SU-DHL-6 (cell line): Measurements from ENCODE around the gene PLA2G4B.

Experiments
- H2AFZ ChIP-seq: fragments of 200-600 bp; sonication (generic); 2 replicates; pipeline ENCODE4 v1.6.1; 2014; ENCODE audit warnings: low read depth, mild to moderate bottlenecking, moderate library complexity, mixed read lengths, antibody characterized with exemption, low read length; ENCODE audit not compliant: severe bottlenecking
- H3F3A ChIP-seq: fragments of 200-600 bp; shearing (Covaris generic); 2 replicates; pipeline ENCODE4 v1.6.0; 2016; ENCODE audit warnings: antibody characterized with exemption, mild to moderate bottlenecking; ENCODE audit not compliant: insufficient read depth
- H3K27ac ChIP-seq: fragments of 200-600 bp; sonication (generic); 2 replicates; pipeline ENCODE4 v1.5.1; 2016; ENCODE audit warnings: low read depth, mild to moderate bottlenecking, low read length, moderate library complexity, mixed read lengths
- H3K27me3 ChIP-seq: fragments of 200-600 bp; sonication (generic), shearing (Covaris generic); 2 replicates; pipeline ENCODE4 v1.6.0; 2014; ENCODE audit warnings: mild to moderate bottlenecking, low read length
- H3K36me3 ChIP-seq: fragments of 200-600 bp; sonication (generic); 2 replicates; pipeline ENCODE4 v1.6.1; 2014; ENCODE audit warnings: mild to moderate bottlenecking, low read length, mixed read lengths
- H3K4me2 ChIP-seq: fragments of 300-600, 200-600 bp; shearing (Covaris generic), sonication (generic); 2 replicates; pipeline ENCODE4 v1.6.0; 2014; ENCODE audit warnings: low read length, low read depth, mild to moderate bottlenecking; ENCODE audit not compliant: poor library complexity, severe bottlenecking
- H3K4me3 ChIP-seq: fragments of 200-600 bp; sonication (generic); 2 replicates; pipeline ENCODE4 v1.5.1; 2014; ENCODE audit warnings: antibody characterized with exemption, low read length, mild to moderate bottlenecking, mixed read lengths; ENCODE audit not compliant: insufficient read depth, poor library complexity, severe bottlenecking
- H3K79me2 ChIP-seq: fragments of 200-600 bp; sonication (generic); 2 replicates; pipeline ENCODE4 v1.6.1; 2014; ENCODE audit warnings: mild to moderate bottlenecking, low read length, moderate library complexity; ENCODE audit not compliant: insufficient read depth
- H3K9ac ChIP-seq: fragments of 200-600 bp; sonication (generic); 2 replicates; pipeline ENCODE4 v1.7.0; 2014; ENCODE audit warnings: mild to moderate bottlenecking, low read length
- H3K9me2 ChIP-seq: fragments of 200-600 bp; sonication (generic); replicated peaks from 2 replicates; pipeline ENCODE4 v1.6.1; 2014; ENCODE audit warnings: low read length; ENCODE audit not compliant: insufficient read depth
- H3K9me3 ChIP-seq: fragments of 200-600 bp; sonication (generic); 2 replicates; pipeline ENCODE4 v1.6.1; 2014; ENCODE audit warnings: low read length, mixed read lengths; ENCODE audit not compliant: insufficient read depth
- H4K20me1 ChIP-seq: fragments of 200-600 bp; sonication (generic); 2 replicates; pipeline ENCODE4 v1.6.1; 2014; ENCODE audit warnings: low read depth, mild to moderate bottlenecking, antibody characterized with exemption, low read length, moderate library complexity, mixed read lengths
- EZH2phosphoT487 ChIP-seq: fragments of 200-600 bp; sonication (generic), shearing (Covaris generic); conservative IDR thresholded peaks from 2 replicates; pipeline ENCODE4 v1.6.1; 2018; ENCODE audit warnings: mild to moderate bottlenecking, antibody characterized with exemption, low read length, moderate library complexity, mixed read lengths
- TF ChIP-seq, protein P1 (sequence below): fragments of 200-600 bp; sonication (generic); IDR thresholded peaks from one replicate; pipeline ENCODE4 v1.5.1; 2017; ENCODE audit warnings: antibody characterized with exemption, mild to moderate bottlenecking, low read length, moderate library complexity; ENCODE audit not compliant: insufficient read depth, poor library complexity, severe bottlenecking

Gene PLA2G4B

GRCh38 chr15:41886741-41887140, 48.1 kb downstream of the PLA2G4B start:
- Histone ChIP-seq H3K9me2 (no peaks in the 10 kb centered on the region), H3K9me3 (no peaks in the 10 kb centered on the region), H3K27ac (no peak overlapping the region), H3K4me3 (no peak overlapping the region), H3K9ac (no peak overlapping the region), H4K20me1 (no peaks in the 10 kb centered on the region), H3K79me2 (no peaks in the 10 kb centered on the region), H2AFZ (no peak overlapping the region), H3K27me3 (no peaks in the 10 kb centered on the region), H3K4me2 (no peak overlapping the region), H3F3A (no peaks in the 10 kb centered on the region), H3K36me3 (no peaks in the 10 kb centered on the region)
- TF ChIP-seq EZH2phosphoT487, result no peak
- TF ChIP-seq, protein P1, sequence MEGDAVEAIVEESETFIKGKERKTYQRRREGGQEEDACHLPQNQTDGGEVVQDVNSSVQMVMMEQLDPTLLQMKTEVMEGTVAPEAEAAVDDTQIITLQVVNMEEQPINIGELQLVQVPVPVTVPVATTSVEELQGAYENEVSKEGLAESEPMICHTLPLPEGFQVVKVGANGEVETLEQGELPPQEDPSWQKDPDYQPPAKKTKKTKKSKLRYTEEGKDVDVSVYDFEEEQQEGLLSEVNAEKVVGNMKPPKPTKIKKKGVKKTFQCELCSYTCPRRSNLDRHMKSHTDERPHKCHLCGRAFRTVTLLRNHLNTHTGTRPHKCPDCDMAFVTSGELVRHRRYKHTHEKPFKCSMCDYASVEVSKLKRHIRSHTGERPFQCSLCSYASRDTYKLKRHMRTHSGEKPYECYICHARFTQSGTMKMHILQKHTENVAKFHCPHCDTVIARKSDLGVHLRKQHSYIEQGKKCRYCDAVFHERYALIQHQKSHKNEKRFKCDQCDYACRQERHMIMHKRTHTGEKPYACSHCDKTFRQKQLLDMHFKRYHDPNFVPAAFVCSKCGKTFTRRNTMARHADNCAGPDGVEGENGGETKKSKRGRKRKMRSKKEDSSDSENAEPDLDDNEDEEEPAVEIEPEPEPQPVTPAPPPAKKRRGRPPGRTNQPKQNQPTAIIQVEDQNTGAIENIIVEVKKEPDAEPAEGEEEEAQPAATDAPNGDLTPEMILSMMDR, result no peak

DNA sequence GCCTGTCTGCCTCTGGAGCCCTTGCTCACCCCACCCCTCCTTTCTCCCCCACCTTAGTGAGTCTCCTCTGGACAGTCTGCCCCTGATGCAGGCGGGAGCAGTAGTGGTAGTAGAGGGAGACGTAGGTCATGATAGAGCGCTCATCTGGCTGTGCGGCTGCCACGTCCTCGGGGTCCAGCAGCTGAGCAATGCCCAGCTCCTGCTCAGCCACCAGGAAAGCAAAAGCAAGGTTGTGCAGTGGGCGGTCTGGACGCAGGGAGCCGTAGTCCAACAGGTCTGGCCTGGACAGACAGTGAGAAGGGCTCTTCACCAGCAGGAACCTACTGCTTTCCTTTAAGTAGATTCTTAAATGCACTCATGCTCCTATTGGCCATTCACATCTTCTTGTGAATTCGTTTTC, 48.5 kb downstream of the PLA2G4B start:
- H3F3A ChIP-seq, result no peaks in the 10 kb centered on the region

DNA sequence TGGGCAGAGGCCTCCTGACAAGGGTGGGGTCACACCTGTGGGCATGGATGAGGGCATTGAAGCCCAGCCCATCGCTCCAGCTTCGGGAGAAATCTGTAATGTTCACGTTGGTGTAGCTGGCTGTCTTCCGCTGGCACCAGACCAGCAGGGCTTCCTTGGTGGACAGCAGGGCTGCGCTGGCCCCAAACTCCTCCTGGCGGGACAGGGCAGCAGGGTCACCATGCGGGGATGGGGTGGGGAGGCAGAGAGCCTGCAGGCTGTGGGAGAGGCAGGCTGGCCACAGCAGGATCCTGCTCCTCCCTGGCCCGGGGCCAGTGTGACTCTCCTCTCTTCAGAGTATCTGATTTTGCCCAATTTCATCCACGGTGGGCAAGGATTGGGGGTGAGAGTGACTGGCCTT, 49.2 kb downstream of the PLA2G4B start:
- H3F3A ChIP-seq, result no peaks in the 10 kb centered on the region
- H3K9me3 ChIP-seq, result no peaks in the 10 kb centered on the region
- H3K27ac ChIP-seq, result no peak overlapping the region
- no peaks in the 10 kb centered on the region for H3K36me3 ChIP-seq
- H3K4me2 ChIP-seq, result no peak overlapping the region
- no peaks in the 10 kb centered on the region for H3K9me2 ChIP-seq
- H3K79me2 ChIP-seq, result no peaks in the 10 kb centered on the region
- H3K9ac ChIP-seq, result no peak overlapping the region
- TF ChIP-seq EZH2phosphoT487, result no peak
- TF ChIP-seq, protein P1, result no peak
- H4K20me1 ChIP-seq, result no peaks in the 10 kb centered on the region
- no peaks in the 10 kb centered on the region for H3K27me3 ChIP-seq
- H3K4me3 ChIP-seq, result no peak overlapping the region
- no peak overlapping the region for H2AFZ ChIP-seq

More for the DNA sequence above, 48.5 kb downstream of the PLA2G4B start:
- Histone ChIP-seq H3K27me3 (no peaks in the 10 kb centered on the region), H3K79me2 (no peaks in the 10 kb centered on the region), H2AFZ (no peak overlapping the region), H3K9ac (no peak overlapping the region), H3K4me2 (no peak overlapping the region), H3K9me2 (no peaks in the 10 kb centered on the region), H3K4me3 (no peak overlapping the region), H3K27ac (no peak overlapping the region), H3K9me3 (no peaks in the 10 kb centered on the region), H4K20me1 (no peaks in the 10 kb centered on the region), H3K36me3 (no peaks in the 10 kb centered on the region)
- TF ChIP-seq, protein P1, result no peak
- no peak for TF ChIP-seq EZH2phosphoT487
